Upper lobe of left lung (tissue), 6 donors: ENCODE measurements around the gene NBEAL2. TPM values are rescaled to one million over a fixed set of nuclear protein-coding genes. Genes with fewer than 3 reads are reported as not detected.

Source experiments
- ATAC-seq, 2 donors: fragments of 200-7000 bp; cut with Tn5 transposase; one replicate each; pipeline ENCODE4 v1.9.1; 2022; ENCODE audit warnings: mild to moderate bottlenecking in 2 of 2, moderate library complexity in 2 of 2; ENCODE audit not compliant: low FRiP score in 2 of 2
- DNase-seq, 2 donors: peaks; one replicate each; pipeline ENCODE4 v3.0.0-alpha.2; 2019 to 2020
- H3K27ac ChIP-seq, 4 donors: fragments of 200-600 bp; sonication (generic); one replicate each; pipeline ENCODE4 v1.5.1; 2016 to 2019
- H3K27me3 ChIP-seq, 4 donors: fragments of 200-600 bp; sonication (generic); one replicate each; pipeline ENCODE4 v1.5.1; 2017 to 2019
- H3K36me3 ChIP-seq, 4 donors: fragments of 200-600 bp; sonication (generic); one replicate each; pipeline ENCODE4 v1.5.1; 2016 to 2019
- H3K4me1 ChIP-seq, 4 donors: fragments of 200-600 bp; sonication (generic); one replicate each; pipeline ENCODE4 v1.5.1; 2018 to 2019
- H3K4me3 ChIP-seq, 4 donors: fragments of 200-600 bp; sonication (generic); one replicate each; pipeline ENCODE4 v1.5.1; 2017 to 2019; ENCODE audit warnings: mild to moderate bottlenecking in 2 of 4, moderate library complexity in 1 of 4
- H3K9me3 ChIP-seq, 4 donors: fragments of 200-600 bp; sonication (generic); one replicate each; pipeline ENCODE4 v1.5.1; 2018 to 2019
- EP300 ChIP-seq, 4 donors: sonication (generic); formaldehyde crosslinking; IDR thresholded peaks; one replicate each; pipeline ENCODE4 v1.5.1; 2017; ENCODE audit warnings: antibody characterized with exemption in 4 of 4, control low read depth in 2 of 4
- POLR2A ChIP-seq, 4 donors: fragments of 450-650 bp; IDR thresholded peaks; one replicate each; pipeline ENCODE4 v1.5.1; 2016 to 2017; ENCODE audit warnings: antibody characterized with exemption in 4 of 4, mild to moderate bottlenecking in 2 of 4
- POLR2AphosphoS5 ChIP-seq, 2 donors: sonication (generic); formaldehyde crosslinking; IDR thresholded peaks; one replicate each; pipeline ENCODE4 v1.5.1; 2017; ENCODE audit warnings: antibody characterized with exemption in 2 of 2
- WGBS, 2 donors: methylation state at CpG; one replicate each; pipeline ENCODE4 v1.1.5; 2017 to 2018; 5-methylcytosine and 5-hydroxymethylcytosine counted together
- total RNA-seq, 6 donors: library from RNA; depleted of rRNA in 4 of 6; stranded (reverse); fragments of >200 nt in 4 of 6; gene quantifications; one replicate each; pipeline versions ENCODE4 v1.1.0 to v1.2.1, GENCODE V29; 2016 to 2021
- TF ChIP-seq, protein P1 (sequence below), 6 experiments: fragments of 450-650 bp in 4 of 6; fragments of 200-600 bp in 2 of 6; sonication (generic) in 2 of 6; IDR thresholded peaks; one replicate each; pipeline ENCODE4 v1.5.1; 2016 to 2019; ENCODE audit warnings: antibody characterized with exemption in 6 of 6
- donor health status: DM: no; HTN: no; CAD: no; lungs with moderate emphysema.
- donor health status: DM: no; HTN: yes; CAD: no; lungs with severe emphysema.

Gene NBEAL2
- total RNA-seq, 6 donors from 2014 or later, result 94.7 to 436 (median 163) TPM

DNA sequence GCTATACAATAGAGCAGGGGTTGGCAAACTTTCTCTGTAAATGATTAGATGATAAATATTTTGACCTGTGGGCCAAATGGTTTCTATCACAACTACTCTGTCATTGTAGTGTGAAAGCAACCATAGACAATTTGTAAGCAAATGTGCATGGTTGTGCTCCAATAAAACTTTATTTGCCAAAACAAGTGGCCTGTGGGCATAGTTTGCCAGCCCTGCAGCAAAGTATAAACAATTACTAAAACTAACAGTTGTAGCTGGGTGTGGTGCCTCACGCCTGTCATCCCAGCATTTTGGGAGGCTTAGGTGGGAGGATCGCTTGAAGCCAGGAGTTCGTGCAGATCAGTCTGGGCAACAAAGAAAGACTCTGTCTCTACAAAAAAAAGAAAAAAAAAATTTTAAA, 61.6 kb downstream of the NBEAL2 start:
- WGBS, 2 donors, result 95 to 96% methylated on average over 3 of the region's 3 CpGs
- no peaks in the 10 kb centered on the region for H3K9me3 ChIP-seq
- H3K27ac ChIP-seq, result no peak overlapping the region
- peaks cover 14 to 87% (median 50%) of the 10 kb centered on the region in 4 donors for H3K36me3 ChIP-seq
- no peak for ATAC-seq
- no peak overlapping the region for H3K4me3 ChIP-seq
- peaks cover 0 to 5% (median 0%) of the 10 kb centered on the region in 4 donors for H3K4me1 ChIP-seq
- H3K27me3 ChIP-seq, result no peaks in the 10 kb centered on the region
- no peak for TF ChIP-seq EP300 (IDR thresholded peaks at IDR 0.05)
- TF ChIP-seq, protein P1, sequence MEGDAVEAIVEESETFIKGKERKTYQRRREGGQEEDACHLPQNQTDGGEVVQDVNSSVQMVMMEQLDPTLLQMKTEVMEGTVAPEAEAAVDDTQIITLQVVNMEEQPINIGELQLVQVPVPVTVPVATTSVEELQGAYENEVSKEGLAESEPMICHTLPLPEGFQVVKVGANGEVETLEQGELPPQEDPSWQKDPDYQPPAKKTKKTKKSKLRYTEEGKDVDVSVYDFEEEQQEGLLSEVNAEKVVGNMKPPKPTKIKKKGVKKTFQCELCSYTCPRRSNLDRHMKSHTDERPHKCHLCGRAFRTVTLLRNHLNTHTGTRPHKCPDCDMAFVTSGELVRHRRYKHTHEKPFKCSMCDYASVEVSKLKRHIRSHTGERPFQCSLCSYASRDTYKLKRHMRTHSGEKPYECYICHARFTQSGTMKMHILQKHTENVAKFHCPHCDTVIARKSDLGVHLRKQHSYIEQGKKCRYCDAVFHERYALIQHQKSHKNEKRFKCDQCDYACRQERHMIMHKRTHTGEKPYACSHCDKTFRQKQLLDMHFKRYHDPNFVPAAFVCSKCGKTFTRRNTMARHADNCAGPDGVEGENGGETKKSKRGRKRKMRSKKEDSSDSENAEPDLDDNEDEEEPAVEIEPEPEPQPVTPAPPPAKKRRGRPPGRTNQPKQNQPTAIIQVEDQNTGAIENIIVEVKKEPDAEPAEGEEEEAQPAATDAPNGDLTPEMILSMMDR (IDR thresholded peaks at IDR 0.05), result no peak
- TF ChIP-seq POLR2A (IDR thresholded peaks at IDR 0.05), result no peak
- no peak for TF ChIP-seq POLR2AphosphoS5 (IDR thresholded peaks at IDR 0.05)
- DNase-seq, result no peak

DNA sequence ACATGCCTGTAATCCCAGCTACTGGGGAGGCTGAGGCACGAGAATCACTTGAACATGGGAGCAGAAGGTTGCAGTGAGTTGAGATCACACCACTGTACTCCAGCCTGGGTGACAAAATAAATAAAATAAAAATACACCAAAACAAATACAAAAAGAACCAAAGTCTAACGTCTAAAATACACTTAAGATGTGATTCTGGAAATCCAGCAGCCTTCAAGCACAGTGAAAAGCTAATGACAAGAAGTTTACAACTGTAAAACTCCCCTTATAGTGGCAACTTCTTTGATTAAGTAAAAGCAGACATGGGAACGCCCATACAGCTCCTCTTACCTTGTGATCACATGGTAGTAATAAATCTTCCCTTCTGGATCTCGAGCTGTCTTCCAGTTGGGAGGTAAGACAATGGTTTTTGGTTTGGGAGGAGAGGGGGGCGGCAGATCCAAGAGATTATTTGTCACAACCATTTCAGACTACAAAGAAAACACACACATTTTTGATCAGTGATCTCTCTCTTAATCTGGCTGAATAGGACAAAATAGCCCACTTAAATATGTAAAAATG, 62.8 kb downstream of the NBEAL2 start:
- H3K9me3 ChIP-seq, result no peaks in the 10 kb centered on the region
- no peaks in the 10 kb centered on the region for H3K27me3 ChIP-seq
- DNase-seq, result no peak
- WGBS, 2 donors, result 80 to 82% methylated on average over 5 of the region's 5 CpGs
- no peak for ATAC-seq
- no peak overlapping the region for H3K27ac ChIP-seq
- peaks cover 14 to 80% (median 41%) of the 10 kb centered on the region in 4 donors for H3K36me3 ChIP-seq
- no peak overlapping the region for H3K4me3 ChIP-seq
- TF ChIP-seq, protein P1 (IDR thresholded peaks at IDR 0.05), result no peak
- TF ChIP-seq EP300 (IDR thresholded peaks at IDR 0.05), result no peak
- TF ChIP-seq POLR2AphosphoS5 (IDR thresholded peaks at IDR 0.05), result no peak
- no peak for TF ChIP-seq POLR2A (IDR thresholded peaks at IDR 0.05)
- no peaks in the 10 kb centered on the region for H3K4me1 ChIP-seq

DNA sequence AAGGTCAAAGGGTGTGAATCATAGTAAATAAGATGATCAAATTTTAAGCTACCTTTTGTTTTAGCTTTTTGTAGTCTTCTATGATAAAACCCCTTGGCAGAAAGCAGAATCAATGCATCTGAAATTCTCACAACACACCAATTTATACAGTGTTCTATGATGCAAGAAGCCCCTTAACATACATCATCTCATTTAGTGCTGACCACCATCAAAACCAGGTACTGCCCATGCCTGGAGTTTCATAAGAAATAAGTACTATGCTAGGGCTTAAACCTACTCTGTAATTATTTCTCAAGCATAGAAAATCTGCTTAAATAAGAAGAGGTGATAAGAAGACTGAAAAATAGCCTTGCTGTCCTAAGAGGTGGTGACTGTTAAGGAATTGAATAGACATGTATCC, 67.6 kb downstream of the NBEAL2 start:
- H3K4me3 ChIP-seq, result no peak overlapping the region
- H3K4me1 ChIP-seq, result peaks cover 0 to 4% (median 2%) of the 10 kb centered on the region in 4 donors
- TF ChIP-seq POLR2A (IDR thresholded peaks at IDR 0.05) (no peak), POLR2AphosphoS5 (IDR thresholded peaks at IDR 0.05) (no peak), EP300 (IDR thresholded peaks at IDR 0.05) (no peak)
- TF ChIP-seq, protein P1 (IDR thresholded peaks at IDR 0.05), result no peak
- no peak for ATAC-seq
- peaks cover 2 to 35% (median 11%) of the 10 kb centered on the region in 4 donors for H3K36me3 ChIP-seq
- H3K9me3 ChIP-seq, result no peaks in the 10 kb centered on the region
- DNase-seq, result no peak
- H3K27ac ChIP-seq, result no peak overlapping the region
- H3K27me3 ChIP-seq, result no peaks in the 10 kb centered on the region

DNA sequence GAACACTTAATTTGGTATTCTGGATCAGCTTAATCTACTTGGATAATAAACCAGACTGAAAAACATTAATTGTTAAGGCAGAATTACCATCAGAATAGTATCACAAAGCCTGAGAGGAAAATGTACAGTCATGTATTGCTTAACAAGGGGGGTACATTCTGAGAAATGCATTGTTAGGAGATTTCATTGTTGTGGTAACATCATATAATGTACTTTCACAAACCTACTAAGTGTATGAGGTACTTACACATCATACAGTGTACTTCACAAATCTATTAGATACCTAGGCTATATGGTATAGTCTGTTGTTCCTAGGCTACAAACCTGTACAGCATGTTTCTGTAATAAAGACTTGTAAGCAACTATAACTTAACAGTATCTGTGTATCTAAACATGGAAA, 68.2 kb downstream of the NBEAL2 start:
- Histone ChIP-seq H3K9me3 (no peaks in the 10 kb centered on the region), H3K27ac (no peak overlapping the region), H3K4me3 (no peak overlapping the region), H3K36me3 (peaks cover 2 to 37% (median 7%) of the 10 kb centered on the region in 4 donors), H3K27me3 (no peaks in the 10 kb centered on the region), H3K4me1 (peaks cover 0 to 4% (median 2%) of the 10 kb centered on the region in 4 donors)
- TF ChIP-seq, protein P1 (IDR thresholded peaks at IDR 0.05), result no peak
- TF ChIP-seq POLR2AphosphoS5 (IDR thresholded peaks at IDR 0.05) (no peak), POLR2A (IDR thresholded peaks at IDR 0.05) (no peak), EP300 (IDR thresholded peaks at IDR 0.05) (no peak)
- ATAC-seq, result no peak
- DNase-seq, result no peak

DNA sequence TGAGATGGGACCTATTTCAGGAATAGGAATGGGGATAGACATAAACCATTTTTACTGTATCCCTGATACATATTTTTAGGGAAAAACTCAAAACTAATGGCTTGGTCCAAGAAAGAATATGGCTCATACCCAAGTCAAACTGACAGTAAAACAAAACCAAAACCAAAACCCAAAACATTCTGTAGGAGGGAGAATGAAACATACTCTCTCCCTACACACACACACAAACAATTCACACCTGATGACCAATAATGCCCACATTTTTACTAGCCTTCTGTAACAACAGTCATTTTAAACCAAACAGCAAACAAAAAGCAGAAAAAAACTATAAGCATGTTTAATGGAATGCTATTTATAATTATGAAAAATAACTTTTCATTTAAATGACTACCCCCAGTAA, 74.9 kb downstream of the NBEAL2 start:
- ATAC-seq (no peak), DNase-seq (no peak)
- H3K9me3 ChIP-seq, result no peaks in the 10 kb centered on the region
- no peaks in the 10 kb centered on the region for H3K27me3 ChIP-seq
- H3K4me1 ChIP-seq, result peaks cover 0 to 6% (median 5%) of the 10 kb centered on the region in 4 donors
- H3K27ac ChIP-seq, result no peak overlapping the region
- no peak overlapping the region for H3K4me3 ChIP-seq
- TF ChIP-seq POLR2A (IDR thresholded peaks at IDR 0.05) (no peak), EP300 (IDR thresholded peaks at IDR 0.05) (no peak), POLR2AphosphoS5 (IDR thresholded peaks at IDR 0.05) (no peak)
- TF ChIP-seq, protein P1 (IDR thresholded peaks at IDR 0.05), result no peak
- H3K36me3 ChIP-seq, result peaks cover 0 to 31% (median 14%) of the 10 kb centered on the region in 4 donors
